Astrocyte (in vitro differentiated cells and primary cell): ENCODE data around the gene ASXL1. TPM values are rescaled to one million over a fixed set of nuclear protein-coding genes. Genes with fewer than 3 reads are reported as not detected.

Source experiments
- DNase-seq: peaks from one replicate; pipeline ENCODE4 v3.0.0-alpha.2; 2010; ENCODE audit warnings: low read depth
- FAIRE-seq: peaks from 2 replicates; lab custom pipeline; 2011; peaks lifted over from hg19 to GRCh38; lab: Jason Lieb, UNC
- H2AFZ ChIP-seq: 2 replicates; pipeline ENCODE4 v1.6.0; 2012; ENCODE audit warnings: low read depth, low read length, inconsistent platforms
- H3K27ac ChIP-seq: 2 replicates; pipeline ENCODE4 v1.5.1; 2011; ENCODE audit warnings: low read depth, low read length, inconsistent platforms
- H3K27me3 ChIP-seq: 2 replicates; pipeline ENCODE4 v1.6.0; 2011; ENCODE audit warnings: low read length, inconsistent platforms; ENCODE audit not compliant: insufficient read depth
- H3K36me3 ChIP-seq: 2 replicates; pipeline ENCODE4 v1.5.1; 2011; ENCODE audit warnings: low read length, inconsistent platforms; ENCODE audit not compliant: insufficient read depth
- H3K4me1 ChIP-seq: 2 replicates; pipeline ENCODE4 v1.5.1; 2011; ENCODE audit warnings: low read length, inconsistent platforms; ENCODE audit not compliant: insufficient read depth
- H3K4me2 ChIP-seq: 2 replicates; pipeline ENCODE4 v1.6.0; 2012; ENCODE audit warnings: low read length, inconsistent platforms
- H3K4me3 ChIP-seq: 2 replicates; pipeline ENCODE4 v1.5.1; 2011; ENCODE audit warnings: low read depth, mild to moderate bottlenecking, low read length, inconsistent platforms; ENCODE audit not compliant: insufficient read depth
- H3K79me2 ChIP-seq: 2 replicates; pipeline ENCODE4 v1.6.0; 2012; ENCODE audit warnings: mild to moderate bottlenecking, low read length, inconsistent platforms; ENCODE audit not compliant: insufficient read depth
- H3K9ac ChIP-seq: 2 replicates; pipeline ENCODE4 v1.6.0; 2012; ENCODE audit warnings: mild to moderate bottlenecking, low read length, inconsistent platforms
- H3K9me3 ChIP-seq: 2 replicates; pipeline ENCODE4 v1.5.1; 2012; ENCODE audit warnings: low read depth, mild to moderate bottlenecking, low read length, inconsistent platforms; ENCODE audit not compliant: insufficient read depth
- H4K20me1 ChIP-seq: 2 replicates; pipeline ENCODE4 v1.6.0; 2012; ENCODE audit warnings: low read length, inconsistent platforms; ENCODE audit not compliant: insufficient read depth
- H3K27ac Mint-ChIP-seq: one replicate; pipeline ENCODE4 v1.8.0; 2021; ENCODE audit warnings: mild to moderate bottlenecking, mixed read lengths; ENCODE audit not compliant: unreplicated experiment
- H3K27me3 Mint-ChIP-seq: one replicate; pipeline ENCODE4 v1.8.0; 2021; ENCODE audit warnings: low read depth, mixed read lengths; ENCODE audit not compliant: unreplicated experiment
- H3K36me3 Mint-ChIP-seq: one replicate; pipeline ENCODE4 v1.8.0; 2021; ENCODE audit warnings: low read depth, mixed read lengths; ENCODE audit not compliant: unreplicated experiment
- H3K4me1 Mint-ChIP-seq: one replicate; pipeline ENCODE4 v1.8.0; 2021; ENCODE audit warnings: low read depth, mixed read lengths; ENCODE audit not compliant: unreplicated experiment
- H3K4me3 Mint-ChIP-seq: one replicate; pipeline ENCODE4 v1.8.0; 2021; ENCODE audit warnings: mild to moderate bottlenecking, moderate library complexity, mixed read lengths; ENCODE audit not compliant: unreplicated experiment
- H3K9me3 Mint-ChIP-seq: one replicate; pipeline ENCODE4 v1.8.0; 2021; ENCODE audit warnings: mild to moderate bottlenecking, mixed read lengths; ENCODE audit not compliant: unreplicated experiment
- EZH2 ChIP-seq: IDR thresholded peaks from 2 replicates; pipeline ENCODE4 v1.6.1; 2012; ENCODE audit warnings: mild to moderate bottlenecking, low read length, inconsistent platforms; ENCODE audit not compliant: insufficient read depth
- total RNA-seq: library from RNA; stranded (reverse); gene quantifications from 2 replicates; pipeline ENCODE4 v1.2.1, GENCODE V29; 2021
- TF ChIP-seq, protein P1 (sequence below): IDR thresholded peaks from 2 replicates; pipeline ENCODE4 v1.5.1; 2011; ENCODE audit warnings: low read depth, mild to moderate bottlenecking, inconsistent platforms, low read length, moderate library complexity; ENCODE audit not compliant: insufficient read depth

Gene ASXL1
- total RNA-seq, 1 donor from 2014 or later: 62.4 TPM

DNA sequence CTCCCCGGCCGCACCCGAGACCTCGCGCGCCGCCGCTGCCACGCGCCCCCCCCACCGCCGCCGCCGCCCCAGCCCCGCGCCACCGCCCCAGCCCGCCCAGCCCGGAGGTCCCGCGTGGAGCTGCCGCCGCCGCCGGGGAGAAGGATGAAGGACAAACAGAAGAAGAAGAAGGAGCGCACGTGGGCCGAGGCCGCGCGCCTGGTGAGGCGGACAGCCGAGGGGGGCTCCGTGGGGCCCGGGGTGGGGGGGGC is 426 bp downstream of the ASXL1 start:
- Histone ChIP-seq H2AFZ (no peak overlapping the region), H3K27ac (peak overlapping the region; percentile 84), H3K36me3 (no peaks in the 10 kb centered on the region), H3K27me3 (no peaks in the 10 kb centered on the region), H3K79me2 (peaks cover 48% of the 10 kb centered on the region), H3K4me3 (no peak overlapping the region), H3K4me1 (peaks cover 26% of the 10 kb centered on the region), H3K9ac (peak overlapping the region; percentile 90), H4K20me1 (peaks cover 45% of the 10 kb centered on the region), H3K9me3 (no peaks in the 10 kb centered on the region), H3K4me2 (peak overlapping the region; percentile 97)
- H3K36me3 Mint-ChIP-seq: no peaks in the 10 kb centered on the region
- no peak for DNase-seq
- H3K27ac Mint-ChIP-seq: no peak overlapping the region
- TF ChIP-seq EZH2: no peak
- H3K27me3 Mint-ChIP-seq: no peaks in the 10 kb centered on the region
- FAIRE-seq: no peak
- H3K4me1 Mint-ChIP-seq: peaks cover 25% of the 10 kb centered on the region
- H3K9me3 Mint-ChIP-seq: no peaks in the 10 kb centered on the region
- H3K4me3 Mint-ChIP-seq: no peak overlapping the region

DNA sequence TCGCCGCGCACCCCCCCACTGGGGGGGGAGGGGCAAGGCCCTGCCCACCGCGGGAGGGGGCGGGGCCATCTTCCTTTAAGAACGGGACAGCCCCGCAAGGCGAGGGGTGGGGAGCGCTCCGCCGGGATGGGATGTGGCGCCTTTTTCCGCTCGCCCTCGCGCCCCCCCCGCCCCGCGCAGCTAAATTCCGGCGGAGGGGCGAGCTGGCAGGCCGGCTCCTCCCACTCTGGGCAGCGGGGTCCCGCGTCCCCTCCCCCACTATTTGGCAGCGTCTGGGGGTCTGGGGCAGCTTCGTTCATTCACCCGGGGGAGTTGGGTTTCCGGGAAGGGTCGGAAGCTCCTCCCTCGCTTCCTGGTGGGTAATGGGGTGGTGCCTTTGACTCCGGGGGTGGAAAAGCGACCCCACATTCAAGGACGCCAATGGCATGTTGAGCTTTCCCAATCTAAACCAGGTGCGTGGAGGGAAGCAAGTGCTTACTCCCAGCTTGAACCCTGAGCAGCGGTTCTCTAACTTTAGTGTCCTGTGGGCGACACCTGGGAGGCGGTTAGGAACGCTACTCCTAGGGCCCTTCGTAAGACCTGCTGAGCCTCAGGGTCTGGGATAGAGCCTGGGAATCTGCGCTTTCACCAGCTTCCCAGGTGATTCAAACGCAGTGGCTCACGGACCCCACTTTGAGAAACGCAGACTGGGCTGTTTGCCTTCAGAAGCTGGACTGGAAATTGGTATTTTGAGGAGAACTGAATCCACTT is 927 bp downstream of the ASXL1 start:
- Mint-ChIP-seq H3K27ac (peak overlapping the region; percentile 82), H3K36me3 (no peaks in the 10 kb centered on the region), H3K27me3 (no peaks in the 10 kb centered on the region), H3K4me3 (peak overlapping the region; percentile 91), H3K4me1 (peaks cover 26% of the 10 kb centered on the region), H3K9me3 (no peaks in the 10 kb centered on the region)
- peak overlapping the region; percentile 90 for H3K9ac ChIP-seq
- H3K79me2 ChIP-seq: peaks cover 53% of the 10 kb centered on the region
- TF ChIP-seq, protein P1, sequence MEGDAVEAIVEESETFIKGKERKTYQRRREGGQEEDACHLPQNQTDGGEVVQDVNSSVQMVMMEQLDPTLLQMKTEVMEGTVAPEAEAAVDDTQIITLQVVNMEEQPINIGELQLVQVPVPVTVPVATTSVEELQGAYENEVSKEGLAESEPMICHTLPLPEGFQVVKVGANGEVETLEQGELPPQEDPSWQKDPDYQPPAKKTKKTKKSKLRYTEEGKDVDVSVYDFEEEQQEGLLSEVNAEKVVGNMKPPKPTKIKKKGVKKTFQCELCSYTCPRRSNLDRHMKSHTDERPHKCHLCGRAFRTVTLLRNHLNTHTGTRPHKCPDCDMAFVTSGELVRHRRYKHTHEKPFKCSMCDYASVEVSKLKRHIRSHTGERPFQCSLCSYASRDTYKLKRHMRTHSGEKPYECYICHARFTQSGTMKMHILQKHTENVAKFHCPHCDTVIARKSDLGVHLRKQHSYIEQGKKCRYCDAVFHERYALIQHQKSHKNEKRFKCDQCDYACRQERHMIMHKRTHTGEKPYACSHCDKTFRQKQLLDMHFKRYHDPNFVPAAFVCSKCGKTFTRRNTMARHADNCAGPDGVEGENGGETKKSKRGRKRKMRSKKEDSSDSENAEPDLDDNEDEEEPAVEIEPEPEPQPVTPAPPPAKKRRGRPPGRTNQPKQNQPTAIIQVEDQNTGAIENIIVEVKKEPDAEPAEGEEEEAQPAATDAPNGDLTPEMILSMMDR: no peak
- TF ChIP-seq EZH2: no peak
- H2AFZ ChIP-seq: no peak overlapping the region
- H3K4me1 ChIP-seq: peaks cover 26% of the 10 kb centered on the region
- FAIRE-seq (no peak), DNase-seq (peak; percentile 38)
- peaks cover 50% of the 10 kb centered on the region for H4K20me1 ChIP-seq
- no peaks in the 10 kb centered on the region for H3K27me3 ChIP-seq
- H3K4me2 ChIP-seq: peak overlapping the region; percentile 97
- H3K9me3 ChIP-seq: no peaks in the 10 kb centered on the region
- peak overlapping the region; percentile 84 for H3K27ac ChIP-seq
- H3K36me3 ChIP-seq: no peaks in the 10 kb centered on the region
- H3K4me3 ChIP-seq: peak overlapping the region; percentile 96

DNA sequence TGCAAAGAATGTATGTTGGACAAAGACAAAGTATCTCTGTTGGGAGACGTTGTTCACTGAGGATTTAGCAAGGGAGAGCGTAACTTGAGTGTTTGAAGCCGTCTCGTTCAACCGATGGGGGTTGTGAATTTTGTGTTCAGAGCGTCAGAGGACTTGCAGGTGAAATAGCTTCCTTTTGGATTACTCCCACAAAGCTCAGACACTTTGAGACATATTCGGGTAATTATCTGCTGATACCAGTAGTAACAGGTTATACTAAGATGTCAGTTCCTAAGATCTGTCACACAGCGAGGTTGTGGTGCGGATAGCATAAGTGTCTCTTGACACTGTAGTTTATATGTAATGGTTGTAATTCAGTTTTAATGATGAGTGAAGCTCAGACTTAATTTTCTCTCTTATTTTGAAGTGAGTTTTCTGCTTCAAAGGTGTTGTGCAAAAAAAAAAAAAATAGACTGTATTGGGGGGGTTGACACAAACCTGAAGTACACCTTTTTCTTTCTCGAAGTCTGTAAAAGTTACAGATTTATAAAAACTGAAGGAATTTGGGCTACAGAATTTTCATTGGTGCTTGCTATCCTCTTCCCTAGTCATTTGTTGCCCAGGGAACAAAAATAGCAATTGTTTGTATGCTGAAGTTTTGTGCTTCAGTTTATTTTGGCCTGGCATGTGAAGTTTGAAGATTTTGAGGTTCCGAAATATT is 1.7 kb downstream of the ASXL1 start:
- Histone ChIP-seq H3K4me1 (peaks cover 25% of the 10 kb centered on the region), H2AFZ (no peak overlapping the region), H3K27ac (peak overlapping the region; percentile 84), H3K79me2 (peaks cover 60% of the 10 kb centered on the region), H3K9ac (peak overlapping the region; percentile 90), H3K9me3 (no peaks in the 10 kb centered on the region), H3K4me3 (peak overlapping the region; percentile 96), H3K4me2 (peak overlapping the region; percentile 97), H3K27me3 (no peaks in the 10 kb centered on the region), H3K36me3 (no peaks in the 10 kb centered on the region), H4K20me1 (peaks cover 57% of the 10 kb centered on the region)
- peak; percentile 32 for DNase-seq
- Mint-ChIP-seq H3K4me1 (peaks cover 19% of the 10 kb centered on the region), H3K9me3 (no peaks in the 10 kb centered on the region), H3K27ac (peak overlapping the region; percentile 82), H3K4me3 (peak overlapping the region; percentile 91), H3K36me3 (no peaks in the 10 kb centered on the region), H3K27me3 (no peaks in the 10 kb centered on the region)
- no peak for TF ChIP-seq EZH2
- TF ChIP-seq, protein P1: no peak
- no peak for FAIRE-seq
